ENCODE results near the gene TBL1X. TPM values are rescaled to one million over a fixed set of nuclear protein-coding genes. Genes with fewer than 3 reads are reported as not detected.

Gene TBL1X
- total and polyA plus RNA-seq, 12 donors: 5.0 to 256 (median 28.1) TPM

GRCh38 chrX:9498236-9498635 is 33.4 kb downstream of the TBL1X start:
- DNase-seq: peak in 4 of 7 donors; percentile 20 to 52 (median 24)
- H3K36me3 ChIP-seq (replicated peaks in 1 of 2): no peaks in the 10 kb centered on the region
- intact Hi-C loops (cut with DNase I): no loop called here
- H3K27ac ChIP-seq: no peak overlapping the region
- no peaks in the 10 kb centered on the region for H3K9me3 ChIP-seq (replicated peaks in 1 of 3)
- no peaks in the 10 kb centered on the region for H3K27me3 ChIP-seq
- H3K4me1 ChIP-seq (replicated peaks in 1 of 2): no peaks in the 10 kb centered on the region
- 33 to 48% (median 43%) methylated on average over 3 to 5 of the region's 5 CpGs for WGBS, 4 donors
- no peak for TF ChIP-seq POLR2A (IDR thresholded peaks at IDR 0.05)
- no peak for TF ChIP-seq CTCF (IDR thresholded peaks at IDR 0.05)
- H3K4me3 ChIP-seq: no peak overlapping the region

GRCh38 chrX:9500584-9500983 is 35.7 kb downstream of the TBL1X start:
- intact Hi-C loops (cut with DNase I): no loop called here
- Histone ChIP-seq H3K4me1 (replicated peaks in 1 of 2) (no peaks in the 10 kb centered on the region), H3K27ac (no peak overlapping the region), H3K27me3 (no peaks in the 10 kb centered on the region), H3K4me3 (no peak overlapping the region), H3K9me3 (replicated peaks in 1 of 3) (no peaks in the 10 kb centered on the region), H3K36me3 (replicated peaks in 1 of 2) (no peaks in the 10 kb centered on the region)
- WGBS, 4 donors: 86 to 100% (median 94%) methylated on average over 3 to 6 of the region's 6 CpGs
- TF ChIP-seq CTCF (IDR thresholded peaks at IDR 0.05) (no peak), POLR2A (IDR thresholded peaks at IDR 0.05) (no peak)
- DNase-seq: no peak

- H3K36me3 ChIP-seq (replicated peaks in 1 of 2): no peaks in the 10 kb centered on the region
- H3K27ac ChIP-seq: no peak overlapping the region
- H3K9me3 ChIP-seq (replicated peaks in 1 of 3): no peaks in the 10 kb centered on the region
- DNase-seq: no peak
- WGBS, 4 donors: 77 to 100% (median 78%) methylated on average over 2 of the region's 2 CpGs; no CpG with 5 or more reads in 1 of the 4 donors
- no peak for TF ChIP-seq CTCF (IDR thresholded peaks at IDR 0.05)
- TF ChIP-seq POLR2A (IDR thresholded peaks at IDR 0.05): no peak
- no peaks in the 10 kb centered on the region for H3K27me3 ChIP-seq
- no peak overlapping the region for H3K4me3 ChIP-seq
- intact Hi-C loops (cut with DNase I): no loop called here
- no peaks in the 10 kb centered on the region for H3K4me1 ChIP-seq (replicated peaks in 1 of 2)
These were observed 36.5 kb downstream of the TBL1X start for GRCh38 chrX:9501362-9501761.

GRCh38 chrX:9503261-9503660 is 38.4 kb downstream of the TBL1X start:
- TF ChIP-seq POLR2A (IDR thresholded peaks at IDR 0.05) (no peak), CTCF (IDR thresholded peaks at IDR 0.05) (no peak)
- intact Hi-C loops (cut with DNase I): no loop called here
- DNase-seq: no peak

More at GRCh38 chrX:9503261-9503660, 38.4 kb downstream of the TBL1X start:
- no peaks in the 10 kb centered on the region for H3K27me3 ChIP-seq
- no peak overlapping the region for H3K27ac ChIP-seq
- no peaks in the 10 kb centered on the region for H3K9me3 ChIP-seq (replicated peaks in 1 of 3)
- H3K4me3 ChIP-seq: no peak overlapping the region
- no peaks in the 10 kb centered on the region for H3K36me3 ChIP-seq (replicated peaks in 1 of 2)
- WGBS, 4 donors: 79 to 100% (median 94%) methylated on average over 1 to 8 of the region's 8 CpGs
- no peaks in the 10 kb centered on the region for H3K4me1 ChIP-seq (replicated peaks in 1 of 2)

All from adrenal gland (tissue), 12 donors.